GM18502 (cell line): ENCODE measurements around the gene NUMBL.

ENCODE experiments used
- ATAC-seq: cut with Tn5 transposase; IDR thresholded peaks from one replicate; pipeline ENCODE4 v1.9.1; 2021; ENCODE audit warnings: mild to moderate bottlenecking; ENCODE audit not compliant: unreplicated experiment, poor library complexity

Gene NUMBL

DNA sequence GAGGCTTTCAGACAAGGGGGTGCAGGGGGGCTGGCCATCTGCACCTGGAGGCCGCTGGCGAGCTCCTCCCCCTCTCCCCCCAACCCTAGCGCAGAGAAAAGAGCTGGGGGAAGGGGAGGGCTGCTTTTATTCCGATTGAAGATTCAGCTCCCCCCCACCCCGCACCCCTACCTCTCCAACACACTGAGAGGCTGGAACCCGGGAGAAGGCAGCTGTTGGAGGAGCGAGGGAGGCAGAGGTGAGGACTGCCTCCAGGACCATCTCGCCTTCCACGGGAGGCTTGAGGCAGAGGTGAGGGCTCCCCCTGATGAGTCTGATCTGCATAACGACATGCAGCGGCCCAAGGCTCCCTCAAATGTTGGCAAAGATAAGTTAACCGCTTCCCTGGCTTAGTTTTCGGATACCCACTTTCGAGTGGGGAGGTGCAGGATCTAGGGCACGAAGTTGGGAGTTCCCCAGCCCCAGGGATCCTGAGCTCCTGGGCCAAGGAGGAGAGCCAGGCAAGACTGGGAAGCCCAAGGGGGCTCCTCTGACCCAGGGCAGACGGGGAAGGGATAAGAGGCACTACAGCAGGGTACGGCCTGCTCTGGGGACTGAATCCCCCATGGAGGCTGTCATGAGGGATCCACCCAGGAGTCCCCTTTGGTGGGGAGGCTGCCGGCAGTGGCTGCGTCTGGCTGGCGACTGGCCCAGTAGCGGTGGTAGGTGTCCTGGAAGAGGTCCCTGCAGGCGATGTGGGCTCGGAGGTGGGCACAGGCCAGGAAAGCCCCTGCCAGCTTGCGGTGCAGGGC, 1.2 kb upstream of the NUMBL start:
- no peak for ATAC-seq

DNA sequence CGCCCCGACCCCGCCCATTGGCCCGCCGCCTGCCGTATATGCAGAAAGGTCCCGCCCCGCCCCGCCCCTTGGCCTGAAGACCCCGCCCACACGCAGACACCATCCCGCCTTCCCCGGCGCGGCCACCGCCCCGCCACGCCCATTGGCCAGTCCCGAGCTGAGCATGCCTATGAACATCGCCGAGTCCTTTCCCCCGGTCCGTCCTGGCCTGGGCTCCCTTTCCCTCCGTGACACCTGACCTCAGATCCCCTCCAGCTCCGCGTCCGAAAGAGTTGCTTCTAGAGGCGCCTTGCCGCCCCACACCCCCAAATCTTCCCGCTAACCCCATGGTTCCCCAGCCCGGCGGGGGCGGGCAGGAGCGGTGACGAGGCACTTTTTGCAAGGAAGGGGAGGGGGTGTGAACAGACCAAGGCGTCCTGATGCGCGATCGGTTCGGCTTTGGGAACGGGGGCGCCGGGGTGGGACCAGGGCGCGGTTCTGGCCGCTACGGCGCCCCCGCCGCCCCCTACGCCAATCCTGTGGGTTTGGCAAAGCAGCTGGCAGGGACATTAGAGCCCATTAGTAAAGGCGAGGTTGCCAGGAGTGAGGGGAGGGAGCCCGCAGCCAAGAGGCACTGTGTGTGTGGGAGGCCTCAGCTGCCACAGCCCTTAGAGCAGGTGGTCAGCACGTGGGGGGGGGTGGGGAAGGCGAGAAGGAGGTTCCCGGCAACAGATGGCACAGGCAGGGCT, 406 bp upstream of the NUMBL start:
- ATAC-seq: peak; percentile 71

DNA sequence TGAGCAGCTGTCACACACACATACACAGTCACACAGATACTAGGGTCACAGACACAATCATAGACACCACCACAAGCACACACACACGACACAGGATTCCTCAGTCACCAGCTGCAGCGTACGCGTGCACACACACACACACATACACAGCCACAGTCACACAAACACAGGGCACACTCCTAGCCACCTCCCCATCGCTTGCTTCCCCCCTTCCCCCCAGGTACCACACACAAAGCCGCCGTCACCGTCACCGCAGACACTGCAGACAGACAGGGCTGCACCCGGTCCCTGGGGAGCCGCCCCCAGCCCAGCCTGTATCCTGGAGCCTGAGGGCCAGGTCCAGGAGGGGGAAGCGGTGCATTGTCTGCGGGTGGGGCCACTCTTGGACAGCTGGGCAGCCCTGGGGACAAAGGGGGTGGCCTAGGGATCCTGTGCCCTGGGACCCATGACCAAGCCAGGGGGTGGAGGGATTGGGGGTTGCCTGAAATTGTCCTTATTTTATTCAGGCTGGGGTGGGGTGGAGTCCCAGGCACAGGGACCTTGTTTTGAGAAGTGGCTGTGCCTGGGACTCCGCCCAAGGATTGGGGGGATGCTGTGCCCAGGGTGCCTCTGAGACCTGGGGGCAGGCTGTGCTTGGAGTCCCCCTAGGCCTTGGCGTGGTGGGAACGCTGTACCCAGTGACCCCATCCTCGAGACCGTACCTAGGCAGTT, 957 bp downstream of the NUMBL start:
- ATAC-seq: no peak

DNA sequence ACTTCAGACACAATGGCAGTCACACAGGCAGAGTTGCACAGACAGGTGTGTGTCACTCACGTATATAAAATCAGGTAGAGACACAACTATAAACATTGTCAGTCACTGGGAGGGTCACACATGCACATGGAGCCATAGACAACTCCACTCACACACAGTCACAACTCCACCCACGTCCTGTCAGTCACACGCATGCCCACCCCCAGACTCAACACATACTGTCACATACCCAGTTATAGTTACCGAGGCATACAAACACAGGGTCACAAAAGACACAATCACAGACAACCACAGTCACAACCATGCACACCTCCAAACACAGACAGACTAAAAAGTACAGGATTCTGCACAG, 1.5 kb downstream of the NUMBL start:
- ATAC-seq: no peak

DNA sequence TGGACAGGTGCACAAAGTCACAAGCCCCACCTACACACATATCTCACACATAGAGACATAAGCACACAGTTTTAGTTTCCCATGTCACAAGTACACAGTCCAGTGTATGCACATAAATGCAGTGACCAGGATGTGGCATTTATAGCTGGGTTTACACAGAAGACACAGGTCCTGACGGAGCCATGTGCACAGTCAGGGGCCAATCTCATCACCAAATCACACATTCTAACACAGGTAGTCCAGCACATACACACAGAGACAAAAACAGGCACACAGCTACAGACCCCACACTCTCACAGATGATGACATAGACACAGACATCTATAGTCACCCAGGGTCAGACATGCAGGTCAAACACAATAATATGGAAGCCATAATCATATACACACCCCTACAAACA, 2.1 kb downstream of the NUMBL start:
- ATAC-seq: no peak

DNA sequence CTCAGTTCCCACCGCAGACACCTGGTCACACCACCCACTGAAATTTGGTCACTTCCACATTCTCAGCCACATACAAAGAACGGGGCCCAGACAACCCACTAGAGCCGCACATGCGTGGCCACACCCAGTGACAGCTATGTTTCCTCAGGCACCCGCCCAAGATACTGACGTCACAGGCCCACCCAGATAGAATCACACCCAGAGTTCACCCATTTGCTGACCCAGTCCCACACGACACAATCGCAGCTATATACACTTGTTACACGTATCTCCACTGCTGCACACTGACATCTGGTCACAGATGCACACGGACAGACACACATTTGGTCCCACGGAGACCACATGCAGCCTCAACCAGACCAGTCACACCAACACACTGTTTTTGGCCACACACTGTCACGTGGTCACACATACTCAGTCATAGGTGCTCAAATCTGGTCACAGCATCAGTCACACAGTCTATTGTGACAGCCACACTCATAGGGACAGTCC, 2.9 kb downstream of the NUMBL start:
- no peak for ATAC-seq

DNA sequence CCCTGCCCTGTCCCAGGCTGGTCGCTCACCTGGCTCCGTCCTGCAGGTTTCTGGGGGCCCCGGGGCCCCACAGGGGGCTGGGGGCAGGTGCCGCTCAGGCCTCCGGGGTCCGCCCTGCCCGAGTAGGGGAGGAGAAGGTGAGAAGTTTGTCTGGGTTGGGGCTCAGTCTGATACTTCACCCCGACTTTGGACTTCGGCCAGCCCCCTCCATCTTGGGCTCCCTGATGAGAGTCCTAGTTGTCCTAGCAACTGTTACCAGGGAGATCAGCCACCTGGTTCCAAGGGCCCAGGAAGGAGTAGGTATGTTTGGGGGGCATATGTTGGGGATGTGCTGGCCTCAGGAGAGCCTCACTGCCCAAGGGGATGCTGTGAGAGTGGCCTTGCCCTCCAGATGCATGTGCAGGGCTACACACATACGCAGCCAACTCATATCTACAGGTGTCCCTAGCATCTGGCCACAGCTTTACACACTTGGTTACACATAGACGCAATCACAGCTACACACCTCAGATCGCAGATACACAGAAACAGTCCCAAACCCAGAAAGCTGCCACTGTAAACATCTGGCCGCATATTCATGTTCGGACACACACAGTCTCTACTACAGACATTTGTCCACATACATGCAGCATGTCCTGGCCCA, 3.4 kb downstream of the NUMBL start:
- no peak for ATAC-seq

DNA sequence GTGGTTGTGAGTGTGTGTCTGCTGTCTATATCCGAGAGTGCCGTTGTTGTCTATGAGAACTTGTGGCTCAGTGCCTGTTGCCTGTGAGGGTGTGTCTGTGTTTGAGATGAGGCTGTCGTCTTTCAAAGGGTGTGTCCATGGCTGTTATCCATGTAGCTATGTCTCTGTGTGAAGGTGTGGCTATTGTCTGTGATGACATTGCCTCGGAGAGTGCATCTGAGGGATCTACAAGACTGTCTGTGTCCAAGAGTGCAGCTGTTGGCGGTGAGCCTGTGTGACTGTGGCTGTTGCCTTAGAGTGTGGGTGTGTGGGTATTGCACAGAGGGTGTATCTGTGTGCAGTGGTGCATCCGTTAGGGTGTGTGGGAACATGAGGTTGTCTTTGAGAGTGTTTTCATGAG, 4.9 kb downstream of the NUMBL start:
- no peak for ATAC-seq

DNA sequence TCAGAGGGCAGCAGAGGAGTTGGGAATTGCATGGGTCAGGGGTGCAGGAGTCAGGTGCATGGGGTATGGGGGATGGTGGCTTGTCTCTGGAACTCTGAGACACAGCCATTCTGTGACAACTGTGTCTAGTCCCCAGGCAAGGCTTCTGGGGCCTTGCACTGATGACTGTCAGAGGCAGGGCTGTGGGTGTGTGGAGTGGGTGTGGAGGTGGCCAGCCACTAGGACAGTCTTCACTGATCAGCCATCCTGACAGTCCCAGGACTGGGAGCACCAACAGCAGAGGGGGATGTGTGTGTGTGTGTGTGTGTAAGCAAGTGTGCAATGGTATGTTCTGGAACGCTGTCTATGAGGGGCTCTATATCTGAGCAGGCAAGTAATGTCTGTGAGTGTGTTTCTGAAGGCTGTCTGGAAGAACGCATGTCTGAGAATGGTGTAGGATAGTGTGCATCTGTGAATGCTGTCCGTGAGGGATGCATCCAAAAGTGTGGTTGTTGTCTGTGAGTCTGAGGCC, 5.4 kb downstream of the NUMBL start:
- ATAC-seq: no peak

DNA sequence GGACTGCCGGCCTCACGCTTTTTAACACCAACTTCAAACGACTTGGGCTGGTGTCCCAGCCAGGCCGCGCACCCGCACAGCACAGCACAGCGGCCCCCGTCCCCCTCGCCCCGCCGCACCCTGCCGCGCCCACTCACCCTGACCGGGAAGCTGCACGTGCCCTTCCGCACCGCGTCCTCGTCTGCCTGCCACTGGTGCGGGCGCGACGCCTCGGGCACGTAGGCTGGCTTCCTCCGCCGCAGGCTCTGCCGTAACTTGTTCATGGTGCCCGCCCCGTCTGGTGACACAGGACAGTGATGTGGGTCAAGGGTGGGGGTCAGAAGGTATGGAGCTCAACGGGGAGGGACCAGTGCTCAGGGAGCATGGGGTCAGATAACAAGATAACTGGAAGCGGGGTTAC, 6.2 kb downstream of the NUMBL start:
- no peak for ATAC-seq

DNA sequence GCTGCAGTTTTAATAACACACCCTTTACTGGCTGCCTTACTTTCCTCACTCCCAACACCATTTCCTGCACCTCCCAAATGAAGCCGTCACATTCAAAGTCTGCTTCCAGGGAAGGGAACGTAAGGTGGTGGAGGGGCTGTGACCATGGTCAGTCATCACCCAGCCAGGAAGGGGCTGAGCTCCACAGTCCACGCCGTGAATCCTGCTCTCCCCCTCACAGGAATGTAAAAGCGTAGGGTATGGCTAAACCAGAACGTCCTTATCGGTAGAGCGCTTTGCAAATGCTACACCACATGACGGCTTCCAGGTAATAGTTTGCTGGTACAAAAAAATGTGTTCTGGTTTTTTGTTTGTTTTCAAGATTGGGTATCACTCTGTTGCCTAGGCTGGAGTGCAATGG, 7.0 kb downstream of the NUMBL start:
- no peak for ATAC-seq

DNA sequence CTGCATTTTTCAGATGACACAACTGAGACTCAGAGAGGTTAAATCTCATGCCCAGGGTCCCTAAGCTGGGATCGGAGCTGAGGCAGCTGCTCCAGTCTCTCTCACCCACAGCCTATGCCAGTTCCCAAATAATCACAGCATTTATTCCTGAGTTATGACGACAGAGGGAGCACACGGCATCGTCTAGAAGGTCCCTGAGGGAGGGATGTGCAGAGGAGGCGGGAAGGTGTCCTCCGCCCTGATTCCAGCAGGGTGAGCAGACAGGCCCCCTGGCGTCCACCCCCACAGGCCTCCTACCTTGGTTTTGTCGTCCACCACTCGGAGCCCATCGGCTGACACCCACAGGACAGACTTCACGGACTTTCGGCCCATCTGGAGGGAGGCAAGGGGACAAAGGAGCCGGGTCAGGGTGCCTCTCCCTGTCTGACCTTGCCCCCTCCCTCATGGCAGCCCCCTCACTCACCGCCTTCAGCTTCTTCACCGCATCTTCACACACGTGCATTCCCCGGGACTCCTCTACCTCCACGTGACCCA, 8.0 kb downstream of the NUMBL start:
- no peak for ATAC-seq

DNA sequence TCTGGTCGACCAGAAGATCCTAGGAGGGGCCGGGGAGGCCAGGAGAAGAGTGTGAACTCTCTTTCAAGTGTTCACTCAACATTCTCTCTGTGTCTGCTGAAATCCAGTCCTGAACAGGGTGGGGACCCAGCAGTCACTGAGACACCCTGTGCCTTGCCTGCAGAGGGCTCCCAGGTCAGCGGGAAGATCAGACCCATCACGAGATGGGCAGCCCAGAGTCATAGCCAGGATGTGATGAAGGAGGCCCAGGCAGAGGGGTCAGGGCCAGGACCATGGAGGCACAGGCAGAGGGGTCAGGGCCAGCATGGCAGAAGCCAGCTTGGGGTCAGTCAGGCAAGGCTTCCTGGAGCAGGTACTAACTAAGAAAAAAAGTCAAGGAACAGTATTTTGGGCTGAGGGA, 9.4 kb downstream of the NUMBL start:
- no peak for ATAC-seq

DNA sequence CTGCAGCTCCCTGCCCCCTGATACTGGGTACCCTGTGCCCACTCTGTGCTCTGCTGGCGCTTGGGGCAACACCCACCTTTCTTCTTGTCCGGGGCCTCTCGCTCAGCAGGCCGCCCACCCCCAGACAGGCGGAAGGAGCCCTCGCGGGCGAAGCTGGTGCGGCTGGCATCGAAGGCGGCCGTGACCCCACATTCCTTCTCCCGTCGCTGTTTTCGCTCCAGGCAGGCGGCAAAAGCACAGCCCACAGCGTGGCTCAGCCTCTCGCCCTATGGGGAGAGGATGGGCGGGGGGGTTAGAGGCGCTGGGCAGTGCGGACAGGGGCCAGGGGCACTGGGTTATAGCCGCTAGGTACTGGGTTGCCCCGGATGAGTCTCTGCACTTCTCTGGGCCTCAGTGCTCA, 13.3 kb downstream of the NUMBL start:
- ATAC-seq: no peak

DNA sequence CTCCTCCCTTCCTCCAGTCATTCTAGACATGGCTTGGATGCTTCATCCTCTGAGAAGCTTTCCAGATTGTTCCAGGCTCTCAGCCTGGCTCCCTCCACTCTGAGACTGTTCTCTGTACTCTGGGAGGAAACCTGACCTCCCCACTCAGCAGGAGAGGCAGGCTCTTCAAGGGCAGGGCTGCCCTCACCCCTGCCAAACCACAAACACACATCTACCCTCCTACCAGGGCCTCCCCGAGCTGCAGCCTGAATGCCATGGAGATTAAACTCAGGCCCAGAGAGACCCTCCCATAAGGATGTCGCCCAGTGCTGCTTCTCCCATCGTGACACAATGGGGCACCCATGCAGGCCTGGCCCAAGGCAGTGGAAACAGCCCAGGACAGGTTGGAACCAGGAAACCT, 16.2 kb downstream of the NUMBL start:
- no peak for ATAC-seq

DNA sequence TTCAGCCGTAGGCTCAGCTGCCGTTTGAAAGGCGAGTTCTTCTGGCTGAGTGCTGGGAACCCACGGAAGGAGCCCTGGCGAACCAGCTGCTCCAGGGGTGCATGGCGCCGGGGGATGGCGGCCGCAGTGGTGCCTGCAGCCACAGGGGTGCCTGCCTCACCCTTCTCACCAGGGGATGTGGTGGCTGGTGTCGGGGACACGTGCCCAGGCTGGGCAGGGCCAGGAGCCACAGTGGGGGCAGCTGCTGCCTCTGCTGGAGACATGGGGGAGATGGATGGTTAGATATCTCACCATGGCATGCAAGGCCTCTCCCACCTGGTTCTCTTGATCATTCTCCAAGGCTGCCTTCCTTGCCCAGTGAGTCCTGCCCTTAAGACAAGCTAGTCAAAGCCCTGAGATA, 17.1 kb downstream of the NUMBL start:
- no peak for ATAC-seq

DNA sequence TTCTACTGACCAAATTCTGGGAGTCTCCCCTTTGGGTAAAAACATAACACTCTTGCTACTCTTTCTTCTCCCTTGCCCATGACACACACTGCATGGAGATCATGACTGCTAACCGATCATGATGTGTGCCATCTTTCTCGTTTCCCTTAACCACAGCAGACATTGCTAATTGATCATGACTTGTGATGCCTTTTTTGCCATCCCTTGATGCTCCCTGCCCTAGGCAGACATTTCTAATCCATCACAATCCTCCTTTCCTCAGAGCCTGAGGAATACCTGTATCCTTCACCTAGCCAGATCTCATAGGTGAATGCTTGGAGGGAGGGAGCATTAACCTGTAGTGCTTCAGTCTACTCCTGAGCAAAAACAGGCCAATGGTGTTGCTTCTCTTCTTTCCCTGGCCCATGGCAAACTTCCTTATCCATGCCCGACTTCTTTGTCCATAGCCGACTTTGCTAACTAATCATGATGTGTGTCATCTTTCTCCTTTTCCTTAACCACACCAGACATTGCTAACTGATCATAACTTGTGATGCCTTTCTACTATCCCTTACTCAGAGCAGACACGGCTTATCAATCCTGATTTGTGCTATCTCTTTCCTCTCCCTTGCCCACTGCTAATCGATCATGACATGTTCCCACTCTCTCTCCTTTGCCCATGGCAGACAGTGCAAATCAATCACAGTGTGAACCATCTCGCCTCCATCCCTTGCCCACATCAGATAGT, 17.7 kb downstream of the NUMBL start:
- ATAC-seq: no peak

DNA sequence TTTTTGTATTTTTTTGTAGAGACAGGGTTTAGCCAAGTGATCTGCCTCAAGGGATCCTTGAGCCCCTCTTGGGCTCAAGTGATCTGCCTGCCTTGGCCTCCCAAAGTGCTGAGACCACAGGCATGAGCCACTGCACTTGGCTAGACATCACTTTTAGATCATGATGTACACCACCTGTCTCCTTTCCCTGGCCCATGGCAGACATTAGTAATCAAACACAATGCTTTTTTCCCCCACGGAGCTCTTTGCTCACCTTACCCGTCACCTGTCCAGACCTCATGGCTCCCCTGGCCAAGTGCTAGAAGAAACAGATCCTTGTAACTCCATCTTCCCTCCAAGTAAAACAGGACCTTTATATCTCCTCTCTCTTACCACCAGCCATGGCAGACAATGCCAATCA, 18.4 kb downstream of the NUMBL start:
- no peak for ATAC-seq

DNA sequence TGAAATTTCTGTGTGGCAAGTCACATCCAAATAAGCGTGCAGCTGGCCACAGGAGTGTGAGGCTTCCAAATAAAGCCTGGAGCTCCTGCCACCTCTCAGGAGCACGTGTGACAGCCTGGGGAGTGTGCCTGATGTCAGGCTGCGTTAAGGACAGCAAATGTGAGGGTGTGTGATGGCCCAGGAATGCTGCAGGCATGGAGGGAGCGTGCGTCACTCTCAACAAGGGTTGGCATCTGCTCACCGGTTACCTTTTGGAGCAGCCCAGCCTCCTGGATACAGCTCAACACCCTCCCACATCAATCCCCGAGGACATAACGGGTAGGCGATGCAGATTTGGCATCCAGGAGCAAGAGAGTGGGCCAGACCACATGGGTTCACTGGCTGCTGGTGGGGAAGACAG, 19.0 kb downstream of the NUMBL start:
- ATAC-seq: no peak
